Testis (tissue), 2 donors: ENCODE data around the gene LRIT2.

Experiments used
- POLR2A ChIP-seq: fragments of 450-650 bp; IDR thresholded peaks from one replicate; pipeline ENCODE4 v1.6.1; 2017; ENCODE audit warnings: antibody characterized with exemption, mild to moderate bottlenecking, moderate library complexity
- TF ChIP-seq, protein P1 (sequence below), 3 experiments: fragments of 450-650 bp in 2 of 3; fragments of 200-600 bp in 1 of 3; sonication (generic) in 1 of 3; IDR thresholded peaks; one replicate each; pipeline ENCODE4 v1.5.1; 2016 to 2019; ENCODE audit warnings: antibody characterized with exemption in 3 of 3, mild to moderate bottlenecking in 2 of 3, moderate library complexity in 1 of 3

- TF ChIP-seq, protein P1, sequence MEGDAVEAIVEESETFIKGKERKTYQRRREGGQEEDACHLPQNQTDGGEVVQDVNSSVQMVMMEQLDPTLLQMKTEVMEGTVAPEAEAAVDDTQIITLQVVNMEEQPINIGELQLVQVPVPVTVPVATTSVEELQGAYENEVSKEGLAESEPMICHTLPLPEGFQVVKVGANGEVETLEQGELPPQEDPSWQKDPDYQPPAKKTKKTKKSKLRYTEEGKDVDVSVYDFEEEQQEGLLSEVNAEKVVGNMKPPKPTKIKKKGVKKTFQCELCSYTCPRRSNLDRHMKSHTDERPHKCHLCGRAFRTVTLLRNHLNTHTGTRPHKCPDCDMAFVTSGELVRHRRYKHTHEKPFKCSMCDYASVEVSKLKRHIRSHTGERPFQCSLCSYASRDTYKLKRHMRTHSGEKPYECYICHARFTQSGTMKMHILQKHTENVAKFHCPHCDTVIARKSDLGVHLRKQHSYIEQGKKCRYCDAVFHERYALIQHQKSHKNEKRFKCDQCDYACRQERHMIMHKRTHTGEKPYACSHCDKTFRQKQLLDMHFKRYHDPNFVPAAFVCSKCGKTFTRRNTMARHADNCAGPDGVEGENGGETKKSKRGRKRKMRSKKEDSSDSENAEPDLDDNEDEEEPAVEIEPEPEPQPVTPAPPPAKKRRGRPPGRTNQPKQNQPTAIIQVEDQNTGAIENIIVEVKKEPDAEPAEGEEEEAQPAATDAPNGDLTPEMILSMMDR (IDR thresholded peaks at IDR 0.05), result no peak
- TF ChIP-seq POLR2A, result no peak
Observed at GRCh38 chr10:84269162-84269561, 43.8 kb upstream of the LRIT2 start.
